D721Med (cell line): ENCODE results near the gene NUDT15.
"Not testable (repeated sequence)": the region's sequence is repeated elsewhere in the genome, so short reads cannot be mapped to it uniquely, and the experiment has no call there.

Experiments used
- DNase-seq: peaks from one replicate; pipeline ENCODE4 v3.0.0; 2011; ENCODE audit warnings: low spot score; ENCODE audit not compliant: insufficient read length
- FAIRE-seq: peaks from 2 replicates; lab custom pipeline; 2011; peaks lifted over from hg19 to GRCh38; lab: Jason Lieb, UNC
- TF ChIP-seq, protein P1 (sequence below): IDR thresholded peaks from 2 replicates; pipeline ENCODE4 v1.5.1; 2012; ENCODE audit warnings: mild to moderate bottlenecking, control low read depth; ENCODE audit not compliant: insufficient read depth; ENCODE audit errors: missing control alignments

The NUDT15 gene

DNA sequence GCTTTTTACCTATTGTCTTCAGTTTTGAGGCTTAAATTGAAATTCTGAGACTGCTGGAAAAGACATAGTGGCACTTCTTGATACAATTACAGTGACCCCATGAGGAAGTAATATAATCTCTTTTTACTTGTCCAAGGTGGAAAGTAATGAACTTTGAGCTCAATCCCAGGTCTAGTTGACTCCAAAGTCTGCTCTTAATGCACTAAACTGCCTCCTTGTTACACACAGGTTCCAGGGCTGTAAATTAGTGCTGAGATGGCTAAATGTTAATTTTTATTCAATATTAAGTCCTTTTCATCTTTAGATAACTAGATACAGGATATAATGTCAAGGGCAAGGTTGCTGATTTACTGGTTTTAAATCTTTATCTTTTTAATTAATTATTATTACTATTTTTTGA is 2.5 kb downstream of the NUDT15 start:
- TF ChIP-seq, protein P1, sequence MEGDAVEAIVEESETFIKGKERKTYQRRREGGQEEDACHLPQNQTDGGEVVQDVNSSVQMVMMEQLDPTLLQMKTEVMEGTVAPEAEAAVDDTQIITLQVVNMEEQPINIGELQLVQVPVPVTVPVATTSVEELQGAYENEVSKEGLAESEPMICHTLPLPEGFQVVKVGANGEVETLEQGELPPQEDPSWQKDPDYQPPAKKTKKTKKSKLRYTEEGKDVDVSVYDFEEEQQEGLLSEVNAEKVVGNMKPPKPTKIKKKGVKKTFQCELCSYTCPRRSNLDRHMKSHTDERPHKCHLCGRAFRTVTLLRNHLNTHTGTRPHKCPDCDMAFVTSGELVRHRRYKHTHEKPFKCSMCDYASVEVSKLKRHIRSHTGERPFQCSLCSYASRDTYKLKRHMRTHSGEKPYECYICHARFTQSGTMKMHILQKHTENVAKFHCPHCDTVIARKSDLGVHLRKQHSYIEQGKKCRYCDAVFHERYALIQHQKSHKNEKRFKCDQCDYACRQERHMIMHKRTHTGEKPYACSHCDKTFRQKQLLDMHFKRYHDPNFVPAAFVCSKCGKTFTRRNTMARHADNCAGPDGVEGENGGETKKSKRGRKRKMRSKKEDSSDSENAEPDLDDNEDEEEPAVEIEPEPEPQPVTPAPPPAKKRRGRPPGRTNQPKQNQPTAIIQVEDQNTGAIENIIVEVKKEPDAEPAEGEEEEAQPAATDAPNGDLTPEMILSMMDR, result no peak
- DNase-seq (no peak), FAIRE-seq (no peak)

DNA sequence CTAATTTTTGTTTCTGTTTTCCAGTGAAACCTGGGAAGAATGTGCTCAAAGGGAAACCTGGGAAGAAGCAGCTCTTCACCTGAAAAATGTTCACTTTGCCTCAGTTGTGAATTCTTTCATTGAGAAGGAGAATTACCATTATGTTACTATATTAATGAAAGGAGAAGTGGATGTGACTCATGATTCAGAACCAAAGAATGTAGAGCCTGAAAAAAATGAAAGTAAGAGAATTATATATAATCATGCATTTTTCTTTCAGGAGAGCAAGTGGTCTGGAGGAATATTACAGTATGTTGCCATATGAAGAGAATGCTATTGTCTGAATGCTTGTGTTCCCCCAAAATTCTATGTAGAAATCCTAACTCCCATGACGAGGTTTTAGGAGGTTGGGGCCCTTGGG is 3.4 kb downstream of the NUDT15 start:
- TF ChIP-seq, protein P1, result no peak
- FAIRE-seq (no peak), DNase-seq (no peak)

DNA sequence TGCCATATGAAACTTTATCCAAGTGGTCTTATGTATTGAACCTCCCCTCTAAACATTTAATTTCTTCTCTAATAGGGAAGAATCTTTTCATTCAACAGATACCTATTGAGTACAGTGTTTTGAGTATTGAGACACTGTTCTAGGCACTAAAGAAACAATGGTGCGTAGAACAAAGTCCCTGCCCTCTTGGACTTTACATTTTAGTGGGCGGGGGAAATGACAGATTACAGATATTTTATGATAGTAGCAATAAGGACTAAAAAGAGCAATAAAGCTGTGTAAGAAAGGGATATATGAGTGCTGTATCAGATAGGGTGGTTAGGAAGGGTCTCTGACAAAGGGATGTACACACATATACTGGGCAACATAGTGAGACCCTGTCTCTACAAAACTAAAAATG is 5.4 kb downstream of the NUDT15 start:
- TF ChIP-seq, protein P1, result no peak
- no peak for FAIRE-seq
- no peak for DNase-seq

DNA sequence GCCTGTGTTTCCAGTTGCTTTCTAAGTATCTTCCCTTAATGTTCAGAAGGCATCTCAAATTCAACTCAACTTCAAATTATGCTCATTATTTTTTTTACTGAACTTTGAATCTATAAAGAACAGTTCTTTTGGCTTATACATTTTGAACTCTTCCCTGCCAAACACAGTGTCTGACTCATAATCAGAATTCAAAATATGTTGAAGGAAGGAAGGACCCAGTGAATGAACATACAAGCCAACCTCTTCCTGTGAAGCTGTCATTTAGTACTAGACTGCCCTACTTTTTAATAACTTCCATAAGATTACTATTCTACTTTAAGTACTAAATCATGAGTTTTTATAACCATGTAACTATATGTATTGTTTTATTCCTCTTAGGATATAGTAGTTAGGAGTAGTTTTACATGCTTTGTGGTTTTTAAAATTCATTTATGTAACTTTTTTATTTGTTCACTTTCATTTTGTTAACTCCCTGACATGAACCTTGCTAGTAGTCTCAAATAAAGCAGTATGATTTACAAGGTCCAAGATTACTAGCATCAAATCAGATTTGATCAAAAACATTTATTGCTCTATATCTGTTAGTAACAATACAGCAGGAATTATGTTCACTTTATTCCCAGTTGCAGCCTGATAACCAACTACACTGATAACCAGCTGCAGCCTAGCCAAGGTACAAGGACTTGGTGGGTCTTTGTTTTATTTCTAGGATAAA is 6.4 kb downstream of the NUDT15 start:
- TF ChIP-seq, protein P1, result no peak
- DNase-seq, result no peak
- no peak for FAIRE-seq

DNA sequence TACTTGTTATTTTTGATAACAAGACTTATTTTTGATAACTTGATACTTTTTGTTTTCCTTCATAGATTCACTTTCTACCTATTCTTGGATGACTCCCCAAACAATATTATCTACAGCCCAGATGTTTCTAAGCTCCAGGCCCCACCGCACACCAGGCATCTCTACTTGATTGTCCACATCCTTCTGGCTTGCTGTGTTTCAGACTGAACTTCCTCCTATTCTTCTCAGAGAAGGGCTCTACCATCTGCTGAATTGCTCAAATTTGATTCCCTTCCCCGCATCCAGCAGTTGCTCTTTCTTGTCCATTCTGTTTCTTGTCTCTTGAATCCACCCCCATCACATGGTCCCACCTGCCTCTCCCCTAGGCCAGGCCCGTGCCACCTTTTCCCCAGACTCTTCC is 13.0 kb downstream of the NUDT15 start:
- DNase-seq, result no peak
- TF ChIP-seq, protein P1, result no peak
- FAIRE-seq, result no peak

DNA sequence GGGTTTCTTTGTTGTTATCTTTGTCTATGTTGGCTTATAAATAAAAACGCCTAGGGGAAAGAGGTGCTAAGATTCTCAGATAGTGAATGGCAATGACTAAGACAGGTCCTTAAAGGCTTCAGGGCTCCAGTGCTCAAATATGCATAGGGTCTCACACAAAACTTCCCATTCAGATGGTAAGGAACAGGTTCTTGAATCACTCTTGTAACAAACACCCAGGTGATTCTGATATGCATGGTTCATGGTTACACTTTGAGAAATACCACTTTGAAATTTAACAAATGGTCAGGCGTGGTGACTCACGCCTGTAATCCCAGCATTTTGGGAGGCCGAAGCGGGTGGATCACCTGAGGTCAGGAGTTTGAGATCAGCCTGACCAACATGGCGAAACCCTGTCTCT is 17.1 kb downstream of the NUDT15 start:
- no peak for FAIRE-seq
- TF ChIP-seq, protein P1, result no peak
- DNase-seq, result no peak

DNA sequence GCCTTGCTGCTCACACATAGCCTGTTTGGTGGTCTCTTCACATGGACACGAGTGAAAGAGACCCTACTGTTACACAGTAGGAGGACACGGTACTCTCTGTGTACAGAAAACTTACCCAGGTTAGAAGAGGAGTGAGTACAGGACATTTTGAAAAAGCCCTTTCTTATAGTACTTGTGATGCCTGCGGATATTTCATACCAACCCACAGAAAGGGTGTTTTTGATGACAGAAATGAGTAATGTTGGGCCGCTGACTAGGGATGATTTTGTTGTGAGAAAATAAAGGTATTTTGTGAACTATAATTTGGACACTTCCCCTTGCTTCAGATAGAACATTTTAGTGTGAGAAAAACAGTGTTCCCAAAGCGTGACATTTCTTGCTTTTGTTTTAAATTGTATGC is 18.2 kb downstream of the NUDT15 start:
- no peak for FAIRE-seq
- TF ChIP-seq, protein P1, result no peak
- DNase-seq, result no peak

DNA sequence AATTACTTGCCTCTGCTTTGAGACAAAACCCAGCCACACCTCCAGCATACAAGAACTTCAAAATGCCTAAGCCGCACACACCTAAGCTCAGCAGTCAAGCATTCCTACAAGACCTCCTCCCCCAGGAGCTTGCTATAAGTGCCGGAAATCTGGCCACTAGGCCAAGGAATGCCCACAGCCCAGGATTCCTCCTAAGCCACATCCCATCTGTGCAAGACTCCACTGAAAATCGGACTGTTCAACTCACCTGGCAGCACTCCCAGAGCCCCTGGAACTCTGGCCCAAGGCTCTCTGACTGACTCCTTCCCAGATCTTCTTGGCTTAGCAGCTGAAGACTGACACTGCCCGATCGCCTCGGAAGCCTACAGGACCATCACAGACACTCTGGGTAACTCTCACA is 21.0 kb downstream of the NUDT15 start:
- FAIRE-seq, DNase-seq: not testable (repeated sequence)

DNA sequence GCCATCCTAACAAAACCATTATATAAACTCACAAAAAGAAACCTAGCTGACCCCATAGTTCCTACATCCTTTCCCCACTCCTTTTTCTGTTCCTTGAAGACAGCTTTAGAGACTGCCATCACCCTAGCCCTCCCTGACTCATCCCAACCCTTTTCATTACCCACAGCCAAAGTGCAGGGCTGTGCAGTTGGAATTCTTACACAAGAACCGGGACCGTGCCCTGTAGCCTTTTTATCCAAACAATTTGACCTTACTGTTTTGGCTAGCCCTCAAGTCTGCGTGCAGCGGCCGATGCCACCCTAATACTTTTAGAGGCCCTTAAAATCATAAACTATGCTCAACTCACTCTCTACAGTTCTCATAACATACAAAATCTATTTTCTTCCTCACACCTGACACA is 22.4 kb downstream of the NUDT15 start:
- FAIRE-seq, DNase-seq: not testable (repeated sequence)
